ENCODE results near the gene VILL. TPM values are rescaled to one million over a fixed set of nuclear protein-coding genes. Genes with fewer than 3 reads are reported as not detected.

Gene VILL
- 17.9 TPM for total RNA-seq

DNA sequence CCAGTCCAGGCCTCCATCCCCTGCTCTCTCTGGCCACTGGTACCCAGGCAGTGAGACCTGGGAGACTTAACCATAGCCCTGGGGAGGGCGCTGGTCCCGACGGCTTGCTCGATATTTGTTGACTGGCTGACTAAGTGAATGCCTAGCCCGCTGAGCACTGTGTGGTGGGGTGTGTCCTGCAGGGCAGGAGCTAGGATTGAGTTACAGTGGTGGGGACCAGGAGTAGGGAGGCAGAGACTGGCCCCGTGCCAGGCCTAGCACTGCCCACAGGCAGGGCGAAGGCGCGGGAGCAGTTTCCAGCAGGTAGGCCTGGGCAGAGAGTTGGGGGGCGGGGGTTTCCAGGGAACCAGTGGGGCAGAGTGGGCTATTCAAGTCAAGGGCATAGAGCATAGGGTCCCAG lies at the start of gene VILL:
VILL (plus strand) TSS at position 260 of the 400 bp plus-strand sequence. CDS start 2,887 bp downstream, outside the sequence.

DNA sequence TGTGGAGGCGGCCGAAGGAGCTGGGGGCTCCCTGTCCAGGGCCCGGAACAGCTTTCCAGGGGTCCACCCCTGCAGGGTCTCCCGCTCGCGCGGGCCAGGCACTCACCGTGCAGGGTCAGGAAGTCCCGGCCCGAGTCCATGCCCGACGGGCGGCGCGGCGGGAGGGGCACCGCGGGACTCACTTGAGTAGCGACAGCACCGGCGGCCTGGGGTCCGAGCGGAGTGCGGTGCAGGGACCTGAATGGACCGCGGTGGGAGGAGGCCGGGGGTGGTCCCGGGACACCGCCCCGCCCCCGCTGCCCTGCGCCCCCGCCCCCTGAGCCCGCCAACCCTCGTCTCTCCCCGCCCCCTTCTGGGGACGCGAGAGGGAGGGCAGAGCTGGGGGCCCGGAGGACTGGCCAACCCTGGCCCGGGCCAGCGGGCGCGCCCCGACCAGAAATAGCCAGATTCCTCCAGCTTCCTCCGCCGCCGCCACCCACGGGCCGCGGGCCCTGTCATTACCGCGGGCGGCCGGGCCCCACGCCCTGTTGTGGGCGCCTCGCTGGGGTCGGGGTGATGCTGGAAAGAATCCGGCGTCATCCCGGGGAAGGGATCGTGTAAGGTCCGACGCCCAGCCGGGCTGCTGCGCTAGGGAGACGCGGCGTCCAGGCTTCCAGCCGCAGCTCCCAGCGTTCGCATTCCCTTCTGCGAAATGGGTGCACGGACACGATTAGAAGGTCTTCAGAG lies 39.0 kb downstream of the VILL start, which contains the start of gene PLCD1:
PLCD1 (minus strand) TSS at position 243 of the 726 bp plus-strand sequence; CDS start at position 140, 103 bp downstream.

DNA sequence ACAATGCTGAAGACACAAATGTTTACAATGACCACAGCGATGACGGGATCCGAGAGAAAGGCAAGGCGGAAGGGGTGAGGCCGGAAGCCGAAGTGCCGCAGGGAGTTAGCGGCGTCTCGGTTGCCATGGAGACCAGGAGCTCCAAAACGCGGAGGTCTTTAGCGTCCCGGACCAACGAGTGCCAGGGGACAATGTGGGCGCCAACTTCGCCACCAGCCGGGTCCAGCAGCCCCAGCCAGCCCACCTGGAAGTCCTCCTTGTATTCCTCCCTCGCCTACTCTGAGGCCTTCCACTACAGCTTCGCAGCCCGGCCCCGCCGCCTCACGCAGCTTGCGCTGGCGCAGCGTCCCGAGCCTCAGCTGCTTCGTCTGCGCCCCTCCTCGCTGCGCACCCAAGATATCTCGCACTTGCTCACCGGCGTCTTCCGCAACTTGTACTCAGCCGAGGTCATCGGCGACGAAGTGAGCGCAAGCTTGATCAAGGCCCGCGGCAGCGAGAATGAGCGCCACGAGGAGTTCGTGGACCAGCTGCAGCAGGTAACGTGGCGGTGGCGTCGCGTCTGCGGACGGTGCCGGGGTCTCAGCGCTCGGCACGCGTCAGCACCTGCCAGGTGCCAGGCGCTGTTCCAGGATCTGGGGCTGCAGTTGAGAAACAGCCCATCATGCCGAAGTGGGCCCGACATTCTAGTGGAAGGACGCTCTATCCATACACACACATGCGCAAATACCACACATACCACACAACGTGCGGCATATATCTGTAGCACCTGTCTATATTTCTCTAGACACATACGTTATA lies 48.7 kb downstream of the VILL start, which contains the start of gene DLEC1:
DLEC1 (plus strand) TSS at position 108 of the 798 bp plus-strand sequence; CDS start at position 126, 18 bp downstream.

Small RNAs within 50 kb of the gene (small RNA-seq; reads per million reads assigned to genes)
- gene MIR26A1 (ENCODE audit: low replicate concordance) (5.2 reads per million, percentile 93 among the genes with 10 or more reads in this experiment), gene RF00019 (ENCODE audit: low replicate concordance) (not detected)

Other genes with a start within 250 kb of the VILL start
- 94.3 TPM for gene CTDSPL, start 128.9 kb upstream of the VILL start, total RNA-seq
- 33.8 TPM for gene PLCD1, start 38.9 kb downstream of the VILL start, total RNA-seq
- gene DLEC1, start 48.4 kb downstream of the VILL start, total RNA-seq = 2.4 TPM
- 62.8 TPM for gene ACAA1, start 146.3 kb downstream of the VILL start, total RNA-seq
- 22.5 TPM for gene MYD88, start 147.9 kb downstream of the VILL start, total RNA-seq
- 39.1 TPM for gene OXSR1, start 174.8 kb downstream of the VILL start, total RNA-seq